GM12864 (cell line): ENCODE results near the gene CHL1.

Experiments used
- DNase-seq: peaks from one replicate; pipeline ENCODE4 v3.0.0-alpha.2; 2011; ENCODE audit warnings: low read depth
- H3K4me3 ChIP-seq: 2 replicates; pipeline ENCODE4 v1.5.1; 2011; ENCODE audit warnings: mild to moderate bottlenecking, low read depth, low read length, control low read depth
- TF ChIP-seq, protein P1 (sequence below): IDR thresholded peaks from 2 replicates; pipeline ENCODE4 v1.5.1; 2011; ENCODE audit warnings: low read depth, mild to moderate bottlenecking, moderate library complexity, low read length, control low read depth, inconsistent platforms; ENCODE audit errors: missing control alignments

The CHL1 gene

GRCh38 chr3:350871-351371 is 154.4 kb downstream of the CHL1 start:
- TF ChIP-seq, protein P1, sequence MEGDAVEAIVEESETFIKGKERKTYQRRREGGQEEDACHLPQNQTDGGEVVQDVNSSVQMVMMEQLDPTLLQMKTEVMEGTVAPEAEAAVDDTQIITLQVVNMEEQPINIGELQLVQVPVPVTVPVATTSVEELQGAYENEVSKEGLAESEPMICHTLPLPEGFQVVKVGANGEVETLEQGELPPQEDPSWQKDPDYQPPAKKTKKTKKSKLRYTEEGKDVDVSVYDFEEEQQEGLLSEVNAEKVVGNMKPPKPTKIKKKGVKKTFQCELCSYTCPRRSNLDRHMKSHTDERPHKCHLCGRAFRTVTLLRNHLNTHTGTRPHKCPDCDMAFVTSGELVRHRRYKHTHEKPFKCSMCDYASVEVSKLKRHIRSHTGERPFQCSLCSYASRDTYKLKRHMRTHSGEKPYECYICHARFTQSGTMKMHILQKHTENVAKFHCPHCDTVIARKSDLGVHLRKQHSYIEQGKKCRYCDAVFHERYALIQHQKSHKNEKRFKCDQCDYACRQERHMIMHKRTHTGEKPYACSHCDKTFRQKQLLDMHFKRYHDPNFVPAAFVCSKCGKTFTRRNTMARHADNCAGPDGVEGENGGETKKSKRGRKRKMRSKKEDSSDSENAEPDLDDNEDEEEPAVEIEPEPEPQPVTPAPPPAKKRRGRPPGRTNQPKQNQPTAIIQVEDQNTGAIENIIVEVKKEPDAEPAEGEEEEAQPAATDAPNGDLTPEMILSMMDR: no peak
- DNase-seq: no peak
- H3K4me3 ChIP-seq: no peak overlapping the region

- no peak overlapping the region for H3K4me3 ChIP-seq
- TF ChIP-seq, protein P1: no peak
- DNase-seq: no peak
These were observed 156.0 kb downstream of the CHL1 start for GRCh38 chr3:352599-352998.

DNA sequence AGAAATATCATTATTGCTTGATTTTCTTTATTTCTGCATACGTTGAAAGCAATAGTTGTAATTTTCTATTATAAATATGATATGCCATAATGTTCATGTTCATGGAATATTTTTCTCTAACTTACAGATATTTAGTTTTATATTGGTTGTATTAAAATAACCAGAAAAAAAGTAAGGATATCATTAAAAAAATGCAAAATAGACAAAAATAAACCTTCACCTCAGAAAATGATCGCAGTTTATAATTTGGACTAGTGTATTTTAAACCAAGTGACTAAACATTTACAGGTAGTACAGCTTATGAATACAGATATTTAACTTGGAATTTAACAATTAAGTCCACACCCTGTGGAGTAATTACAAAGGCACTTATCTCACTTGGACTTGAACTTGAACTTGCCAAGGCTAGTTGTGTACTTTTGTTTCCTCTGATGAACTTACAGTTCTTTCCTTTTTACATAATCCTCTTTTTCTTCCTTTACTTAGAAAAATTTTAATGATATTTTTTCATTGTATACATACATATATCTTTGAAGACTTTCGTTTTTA is 156.7 kb downstream of the CHL1 start:
- no peak overlapping the region for H3K4me3 ChIP-seq
- no peak for DNase-seq
- TF ChIP-seq, protein P1: no peak

DNA sequence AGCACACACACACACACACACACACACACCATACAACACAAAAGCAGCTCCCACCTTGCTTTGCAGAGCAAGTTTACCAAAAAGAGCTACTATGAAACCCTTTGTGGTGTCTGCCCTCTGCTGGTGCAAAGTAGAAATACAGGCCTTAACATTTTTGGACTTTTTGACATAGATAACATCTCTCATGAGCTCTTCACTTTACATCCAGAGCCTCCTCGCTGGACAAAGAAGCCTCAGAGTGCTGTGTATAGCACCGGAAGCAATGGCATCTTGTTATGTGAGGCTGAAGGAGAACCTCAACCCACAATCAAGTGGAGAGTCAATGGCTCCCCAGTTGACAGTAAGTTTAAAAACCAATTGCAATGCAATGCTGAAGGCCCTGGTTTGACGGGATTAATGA is 157.9 kb downstream of the CHL1 start:
- peak; percentile 39 for DNase-seq
- TF ChIP-seq, protein P1: peak; percentile 82
- H3K4me3 ChIP-seq: no peak overlapping the region

- no peak overlapping the region for H3K4me3 ChIP-seq
- TF ChIP-seq, protein P1: no peak
- DNase-seq: no peak
These were observed 159.1 kb downstream of the CHL1 start for GRCh38 chr3:355622-356021.

DNA sequence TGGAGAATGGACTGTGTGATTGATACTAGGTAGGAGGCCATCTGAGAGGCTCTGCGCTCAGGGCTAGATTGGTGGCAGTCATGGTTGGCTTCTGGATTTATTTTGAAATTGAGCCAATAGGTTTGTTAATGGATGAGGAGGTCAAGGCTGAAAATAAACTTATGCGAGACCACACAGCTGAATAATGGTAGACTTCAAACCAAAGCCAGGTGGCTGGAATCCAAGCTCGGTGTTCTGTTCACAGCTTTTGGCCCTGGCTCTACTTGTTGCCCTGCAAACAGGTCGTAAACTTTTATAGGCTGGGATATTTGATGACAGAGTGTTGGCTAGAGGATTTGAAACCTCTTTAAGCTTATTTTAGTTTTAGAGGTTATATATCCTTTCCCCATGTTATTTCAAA is 160.4 kb downstream of the CHL1 start:
- TF ChIP-seq, protein P1: no peak
- no peak overlapping the region for H3K4me3 ChIP-seq
- DNase-seq: no peak

GRCh38 chr3:359672-360071 is 163.1 kb downstream of the CHL1 start:
- TF ChIP-seq, protein P1: no peak
- H3K4me3 ChIP-seq: no peak overlapping the region
- DNase-seq: no peak
